T-helper 1 cell treated with Interleukin-12 subunit alpha and Interleukin-12 subunit beta and Interleukin-4 antibody, amounts not matched to agents 30 ng/mL and 1 ng/mL, for 36 hours (primary cell): ENCODE data around the gene CD7. TPM values are rescaled to one million over a fixed set of nuclear protein-coding genes. Genes with fewer than 3 reads are reported as not detected.

Experiments used
- intact Hi-C: fragments of 100-400 bp; cut with micrococcal nuclease; formaldehyde crosslinking; loops from one replicate; pipeline ENCODE4 v1.15.1; 2024
- total RNA-seq: library from RNA; stranded (reverse); gene quantifications from 2 replicates; pipeline ENCODE4 v1.2.3, GENCODE V29; 2022

The CD7 gene
- total RNA-seq, 1 donor from 2014 or later: 405 TPM

GRCh38 chr17:82328994-82329507 lies 11.6 kb upstream of the CD7 start:
- intact Hi-C loops: no loop called here

GRCh38 chr17:82328141-82328993 lies 11.0 kb upstream of the CD7 start:
- intact Hi-C loops: no loop called here

- intact Hi-C loops: no loop called here
These were observed 10.3 kb upstream of the CD7 start for GRCh38 chr17:82327757-82328140.

- intact Hi-C loops: no loop called here
These were observed 9.9 kb upstream of the CD7 start for GRCh38 chr17:82327289-82327688.

- intact Hi-C loops: no loop called here
These were observed 8.1 kb upstream of the CD7 start for GRCh38 chr17:82325286-82326180.

- intact Hi-C loops: no loop called here
These were observed 7.3 kb upstream of the CD7 start for GRCh38 chr17:82324566-82325285.

- intact Hi-C loops: no loop called here
These were observed 6.3 kb upstream of the CD7 start for GRCh38 chr17:82323514-82324234.

- intact Hi-C loops: no loop called here
These were observed 5.4 kb upstream of the CD7 start for GRCh38 chr17:82322526-82323453.

- intact Hi-C loops: loop anchor here (1.0 kb wide), 5 partner anchors 25 to 292 kb away; no protein-coding TSS in a partner anchor
These were observed 4.6 kb upstream of the CD7 start for GRCh38 chr17:82321947-82322466.

GRCh38 chr17:82320956-82321927 lies 3.8 kb upstream of the CD7 start:
- intact Hi-C loops: loop anchor here (1.0 kb wide), 5 partner anchors 24 to 291 kb away; no protein-coding TSS in a partner anchor

- intact Hi-C loops: no loop called here
These were observed 2.9 kb upstream of the CD7 start for GRCh38 chr17:82320140-82320840.

GRCh38 chr17:82319619-82320062 lies 2.2 kb upstream of the CD7 start:
- intact Hi-C loops: no loop called here

GRCh38 chr17:82318772-82319606 lies 1.6 kb upstream of the CD7 start:
- intact Hi-C loops: no loop called here

- intact Hi-C loops: no loop called here
These were observed 726 bp upstream of the CD7 start for GRCh38 chr17:82318169-82318498.

GRCh38 chr17:82316651-82317393 lies 586 bp downstream of the CD7 start:
- intact Hi-C loops: loop anchor here (1.0 kb wide), 4 partner anchors 14 to 44 kb away; partner anchors contain the start of genes CSNK1D and SECTM1
